IMR-90 (cell line): ENCODE data around the gene SPPL2A. TPM values are rescaled to one million over a fixed set of nuclear protein-coding genes. Genes with fewer than 3 reads are reported as not detected.

ENCODE experiments used
- ATAC-seq: fragments of 200-7000 bp; cut with Tn5 transposase; 2 replicates; pipeline ENCODE4 v1.9.1; 2020; ENCODE audit warnings: low read depth, mild to moderate bottlenecking, moderate library complexity
- BruUV-seq: library from RNA; stranded (reverse); fragments of 400-500 nt; replicated peaks from 2 replicates; lab custom pipeline; 2021; lab: Mats Ljungman, UMichigan
- CTCF ChIA-PET: fragments of 300-600 bp; formaldehyde crosslinking; extraction: SDS; loops from one replicate; lab custom pipeline; 2021; ENCODE audit warnings: antibody characterized with exemption; lab: Yijun Ruan, JAX
- POLR2A ChIA-PET: fragments of 300-600 bp; sonication (Branson Sonifier 250); formaldehyde crosslinking; loops from one replicate; lab custom pipeline; 2022; ENCODE audit warnings: antibody characterized with exemption; ENCODE audit not compliant: unreplicated experiment; lab: Charles Lee
- DNase-seq: peaks from one replicate; pipeline ENCODE4 v3.0.0; 2013
- H2AFZ ChIP-seq: replicated peaks from 2 replicates; pipeline ENCODE3; 2013; ENCODE audit warnings: low read length, mild to moderate bottlenecking; ENCODE audit not compliant: poor library complexity
- H2AK5ac ChIP-seq: 2 replicates; pipeline ENCODE4 v1.6.1; 2013; ENCODE audit warnings: low read depth, low read length, inconsistent platforms
- H2AK9ac ChIP-seq: replicated peaks from 2 replicates; pipeline ENCODE3; 2013; ENCODE audit warnings: mild to moderate bottlenecking, low read depth, low read length, moderate library complexity; ENCODE audit not compliant: poor library complexity
- H2BK120ac ChIP-seq: 2 replicates; pipeline ENCODE4 v1.6.1; 2013; ENCODE audit warnings: low read depth, low read length, inconsistent platforms
- H2BK15ac ChIP-seq: 3 replicates; pipeline ENCODE4 v1.6.1; 2013; ENCODE audit warnings: low read depth, low read length, inconsistent platforms
- H2BK20ac ChIP-seq: 2 replicates; pipeline ENCODE4 v1.6.1; 2013; ENCODE audit warnings: low read depth, mild to moderate bottlenecking, inconsistent platforms, low read length, moderate library complexity
- H2BK5ac ChIP-seq: 2 replicates; pipeline ENCODE4 v1.6.1; 2013; ENCODE audit warnings: mild to moderate bottlenecking, low read depth, low read length, inconsistent platforms; ENCODE audit not compliant: poor library complexity, severe bottlenecking
- H3K14ac ChIP-seq: replicated peaks from 2 replicates; pipeline ENCODE4 v1.6.1; 2013; ENCODE audit warnings: low read depth, low read length, inconsistent platforms
- H3K18ac ChIP-seq: 2 replicates; pipeline ENCODE4 v1.6.1; 2013; ENCODE audit warnings: low read depth, low read length, control low read depth
- H3K23ac ChIP-seq: 2 replicates; pipeline ENCODE4 v1.6.1; 2013; ENCODE audit warnings: low read depth, low read length, inconsistent platforms
- H3K27ac ChIP-seq: 2 replicates; pipeline ENCODE4 v1.5.1; 2013; ENCODE audit warnings: mild to moderate bottlenecking, control low read depth, low read length; ENCODE audit not compliant: insufficient read depth
- H3K27me3 ChIP-seq: 2 replicates; pipeline ENCODE4 v1.6.1; 2013; ENCODE audit warnings: low read length; ENCODE audit not compliant: control insufficient read depth, insufficient read depth
- H3K36me3 ChIP-seq: 2 replicates; pipeline ENCODE4 v1.6.1; 2013; ENCODE audit warnings: low read length, mixed read lengths; ENCODE audit not compliant: control insufficient read depth, insufficient read depth
- H3K4ac ChIP-seq: 2 replicates; pipeline ENCODE4 v1.6.1; 2013; ENCODE audit warnings: low read depth, low read length, inconsistent platforms
- H3K4me1 ChIP-seq: 2 replicates; pipeline ENCODE4 v1.6.1; 2013; ENCODE audit warnings: low read length, mixed read lengths; ENCODE audit not compliant: control insufficient read depth, insufficient read depth
- H3K4me2 ChIP-seq: 2 replicates; pipeline ENCODE4 v1.6.1; 2013; ENCODE audit warnings: low read depth, mild to moderate bottlenecking, control low read depth, low read length, moderate library complexity
- H3K4me3 ChIP-seq: 2 replicates; pipeline ENCODE4 v1.5.1; 2013; ENCODE audit warnings: low read depth, mild to moderate bottlenecking, control low read depth, low read length, moderate library complexity; ENCODE audit not compliant: insufficient read depth
- H3K56ac ChIP-seq: 2 replicates; pipeline ENCODE4 v1.6.1; 2013; ENCODE audit warnings: low read length, inconsistent platforms; ENCODE audit not compliant: insufficient read depth; ENCODE audit errors: extremely low read depth
- H3K79me1 ChIP-seq, 2 experiments: 2 replicates each; pipeline ENCODE4 v1.6.1; 2013; ENCODE audit warnings: low read length in 2 of 2, inconsistent platforms in 1 of 2, low read depth in 1 of 2
- H3K9ac ChIP-seq: 2 replicates; pipeline ENCODE4 v1.6.1; 2013; ENCODE audit warnings: low read depth, low read length, control low read depth
- H3K9me1 ChIP-seq: 2 replicates; pipeline ENCODE4 v1.6.1; 2013; ENCODE audit warnings: low read length, inconsistent platforms; ENCODE audit not compliant: insufficient read depth
- H3K9me3 ChIP-seq: 2 replicates; pipeline ENCODE4 v1.6.1; 2013; ENCODE audit warnings: low read length; ENCODE audit not compliant: control insufficient read depth, insufficient read depth
- H4K20me1 ChIP-seq: 2 replicates; pipeline ENCODE4 v1.6.1; 2013; ENCODE audit warnings: low read length, inconsistent platforms; ENCODE audit not compliant: insufficient read depth
- H4K5ac ChIP-seq: 2 replicates; pipeline ENCODE4 v1.6.1; 2013; ENCODE audit warnings: mild to moderate bottlenecking, low read depth, low read length, control low read depth
- H4K8ac ChIP-seq, 2 experiments: 2 replicates each; pipeline ENCODE4 v1.6.1; 2013; ENCODE audit warnings: low read depth in 2 of 2, low read length in 2 of 2, control low read depth in 1 of 2, inconsistent platforms in 1 of 2
- H4K91ac ChIP-seq: 2 replicates; pipeline ENCODE4 v1.6.1; 2013; ENCODE audit warnings: low read depth, low read length, inconsistent platforms; ENCODE audit not compliant: insufficient read depth
- BHLHE40 ChIP-seq: fragments of 150-350 bp; IDR thresholded peaks from 2 replicates; pipeline ENCODE4 v1.6.1; 2016; ENCODE audit warnings: mild to moderate bottlenecking, low read depth, low read length
- MAFK ChIP-seq: IDR thresholded peaks from 2 replicates; pipeline ENCODE4 v1.6.1; 2012; ENCODE audit warnings: low read depth, low read length, improper control_type of control experiment
- MXI1 ChIP-seq: IDR thresholded peaks from 2 replicates; pipeline ENCODE4 v1.6.1; 2012; ENCODE audit warnings: low read depth, mild to moderate bottlenecking, low read length, moderate library complexity, borderline replicate concordance
- NFE2L2 ChIP-seq: fragments of 150-350 bp; IDR thresholded peaks from 2 replicates; pipeline ENCODE4 v1.6.1; 2016; ENCODE audit warnings: low read depth, mild to moderate bottlenecking, low read length
- WGBS, 2 experiments: methylation state at CpG; one replicate each; pipeline versions ENCODE4 v1.1.5 to v1.1.7; 2013; ENCODE audit warnings: missing lambda C conversion rate in 2 of 2; ENCODE audit not compliant: insufficient read length in 1 of 2; ENCODE audit errors: extremely low coverage in 2 of 2; 5-methylcytosine and 5-hydroxymethylcytosine counted together
- dilution Hi-C: fragments of 300-500 bp; cut with HindIII; formaldehyde crosslinking; loops from one replicate; pipeline ENCODE4 v1.14.3; 2018; ENCODE audit warnings: low sequenced_read_pairs; ENCODE audit not compliant: unreplicated experiment
- in situ Hi-C: fragments of 300-500 bp; cut with MboI; formaldehyde crosslinking; loops from 3 replicates; pipeline ENCODE4 v1.14.3; 2019; ENCODE audit warnings: low sequenced_read_pairs, inconsistent platforms, mixed read lengths
- intact Hi-C: fragments of 100-400 bp; cut with micrococcal nuclease; formaldehyde crosslinking; loops from 2 replicates; pipeline ENCODE4 v1.10.0; 2022
- polyA plus RNA-seq, 3 experiments: library from polyadenylated mRNA; depleted of rRNA; stranded (reverse); fragments of >200 nt; gene quantifications; 2 replicates each; pipeline ENCODE4 v1.2.3, GENCODE V29; 2012; ENCODE audit warnings: low replicate concordance in 1 of 3
- total RNA-seq: library from RNA; depleted of rRNA; stranded (reverse); fragments of >200 nt; gene quantifications from 2 replicates; pipeline ENCODE4 v1.2.3, GENCODE V29; 2012

Gene SPPL2A
- total and polyA plus RNA-seq, 2 of the 4 experiments (the other 2 are of a cell fraction) = 29.2 to 53.8 TPM

- BruUV-seq = no TSS peak
These were observed 26.0 kb upstream of the SPPL2A start for GRCh38 chr15:50791486-50791885.

More at GRCh38 chr15:50791486-50791885, 26.0 kb upstream of the SPPL2A start:
- WGBS, 2 experiments = 100% methylated on average over 1 of the region's 4 CpGs; no CpG with 5 or more reads in 1 of the 2 experiments
- no peak for DNase-seq
- ATAC-seq = no peak
- H3K14ac ChIP-seq = no peak overlapping the region
- no peak overlapping the region for H3K4me2 ChIP-seq
- H2BK15ac ChIP-seq = no peak overlapping the region
- H2BK120ac ChIP-seq = no peak overlapping the region
- no peak overlapping the region for H3K27ac ChIP-seq
- no peaks in the 10 kb centered on the region for H3K9me1 ChIP-seq
- H3K18ac ChIP-seq = no peak overlapping the region
- H2AK5ac ChIP-seq = no peak overlapping the region
- no peak overlapping the region for H4K8ac ChIP-seq
- H3K9me3 ChIP-seq = no peaks in the 10 kb centered on the region
- H3K4me3 ChIP-seq = no peak overlapping the region
- no peaks in the 10 kb centered on the region; the same call in 1 of the 2 replicates for H3K4me1 ChIP-seq
- H4K5ac ChIP-seq = no peak overlapping the region
- no peak overlapping the region for H3K23ac ChIP-seq
- in situ Hi-C loops = no loop called here
- no peak overlapping the region for H4K91ac ChIP-seq
- no peak overlapping the region for H3K4ac ChIP-seq
- no peak overlapping the region for H2BK5ac ChIP-seq
- intact Hi-C loops = no loop called here
- no peaks in the 10 kb centered on the region for H3K79me1 ChIP-seq
- CTCF ChIA-PET = no interaction called here
- dilution Hi-C loops = no loop called here
- H3K9ac ChIP-seq = no peak overlapping the region
- H2AFZ ChIP-seq = no peak overlapping the region
- H3K27me3 ChIP-seq = no peaks in the 10 kb centered on the region
- H3K36me3 ChIP-seq = no peaks in the 10 kb centered on the region
- no peaks in the 10 kb centered on the region for H4K20me1 ChIP-seq
- H3K56ac ChIP-seq = no peak overlapping the region
- no peak for TF ChIP-seq BHLHE40
- no peak for TF ChIP-seq MAFK
- TF ChIP-seq NFE2L2 = no peak
- TF ChIP-seq MXI1 = no peak
- H2BK20ac ChIP-seq = no peak overlapping the region
- POLR2A ChIA-PET = no interaction called here
- H2AK9ac ChIP-seq = no peak overlapping the region
